M059J (cell line): ENCODE data around the gene TESK1. TPM values are rescaled to one million over a fixed set of nuclear protein-coding genes. Genes with fewer than 3 reads are reported as not detected.
A peak's percentile ranks its signal among the peaks of the same experiment; 100 is the strongest.

Source experiments
- DNase-seq: peaks from one replicate; pipeline ENCODE4 v3.0.0-alpha.2; 2012; ENCODE audit warnings: low read depth
- total RNA-seq: library from RNA; depleted of rRNA; stranded (reverse); fragments of >200 nt; shearing (Covaris generic); gene quantifications from 2 replicates; pipeline ENCODE4 v1.2.3, GENCODE V29; 2014; rRNA removed

Gene TESK1, protein sequence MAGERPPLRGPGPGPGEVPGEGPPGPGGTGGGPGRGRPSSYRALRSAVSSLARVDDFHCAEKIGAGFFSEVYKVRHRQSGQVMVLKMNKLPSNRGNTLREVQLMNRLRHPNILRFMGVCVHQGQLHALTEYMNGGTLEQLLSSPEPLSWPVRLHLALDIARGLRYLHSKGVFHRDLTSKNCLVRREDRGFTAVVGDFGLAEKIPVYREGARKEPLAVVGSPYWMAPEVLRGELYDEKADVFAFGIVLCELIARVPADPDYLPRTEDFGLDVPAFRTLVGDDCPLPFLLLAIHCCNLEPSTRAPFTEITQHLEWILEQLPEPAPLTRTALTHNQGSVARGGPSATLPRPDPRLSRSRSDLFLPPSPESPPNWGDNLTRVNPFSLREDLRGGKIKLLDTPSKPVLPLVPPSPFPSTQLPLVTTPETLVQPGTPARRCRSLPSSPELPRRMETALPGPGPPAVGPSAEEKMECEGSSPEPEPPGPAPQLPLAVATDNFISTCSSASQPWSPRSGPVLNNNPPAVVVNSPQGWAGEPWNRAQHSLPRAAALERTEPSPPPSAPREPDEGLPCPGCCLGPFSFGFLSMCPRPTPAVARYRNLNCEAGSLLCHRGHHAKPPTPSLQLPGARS
- 7.1 and 11.0 TPM in 2 replicates for total RNA-seq

- DNase-seq, result peak; percentile 80
Observed at GRCh38 chr9:35604578-35605350, at the start of gene TESK1. Gene TESK1 (plus strand): TSS chr9:35605262. CDS start chr9:35605620, 358 bp downstream.

GRCh38 chr9:35555881-35556280, 49.2 kb upstream of the TESK1 start:
- DNase-seq, result no peak

DNA sequence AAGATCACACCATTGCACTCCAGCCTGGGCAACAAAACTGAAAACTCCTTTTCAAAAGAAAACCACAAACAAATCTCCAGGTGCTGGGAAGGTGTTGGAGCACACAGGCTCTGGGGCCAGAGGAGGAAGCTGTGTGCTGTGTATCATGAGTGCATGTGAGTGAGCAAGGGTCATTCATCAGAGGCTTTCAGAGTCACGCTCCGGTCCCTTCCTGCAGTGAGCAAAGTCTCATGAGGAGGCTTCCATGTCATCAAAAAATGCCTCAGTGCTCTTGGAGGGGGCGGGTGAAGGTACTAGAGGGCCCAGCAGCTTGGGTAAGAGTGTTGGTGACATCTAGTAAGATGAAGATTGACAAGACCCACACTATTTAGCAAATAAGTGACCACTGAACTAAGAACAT, 48.3 kb upstream of the TESK1 start:
- DNase-seq, result no peak

DNA sequence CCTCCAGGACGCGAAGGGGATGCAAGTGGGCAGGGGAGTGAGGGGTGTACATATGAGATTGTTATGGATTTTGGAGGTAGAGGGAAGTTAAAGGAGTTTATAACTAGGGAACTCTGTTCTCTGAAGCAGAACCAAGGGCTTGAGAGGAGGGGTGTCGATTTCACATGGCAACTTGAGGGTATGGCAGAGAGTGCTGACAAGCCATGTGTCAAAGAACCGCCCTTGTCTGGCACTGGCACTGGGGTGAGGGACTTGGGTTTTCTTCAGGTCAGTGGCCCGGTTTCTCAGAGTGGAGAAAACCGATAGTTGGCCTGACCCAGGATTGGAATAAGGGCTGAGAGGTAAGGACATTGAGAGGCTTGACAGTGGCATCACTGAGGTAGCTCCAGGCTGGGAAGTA, 47.7 kb upstream of the TESK1 start:
- DNase-seq, result no peak

DNA sequence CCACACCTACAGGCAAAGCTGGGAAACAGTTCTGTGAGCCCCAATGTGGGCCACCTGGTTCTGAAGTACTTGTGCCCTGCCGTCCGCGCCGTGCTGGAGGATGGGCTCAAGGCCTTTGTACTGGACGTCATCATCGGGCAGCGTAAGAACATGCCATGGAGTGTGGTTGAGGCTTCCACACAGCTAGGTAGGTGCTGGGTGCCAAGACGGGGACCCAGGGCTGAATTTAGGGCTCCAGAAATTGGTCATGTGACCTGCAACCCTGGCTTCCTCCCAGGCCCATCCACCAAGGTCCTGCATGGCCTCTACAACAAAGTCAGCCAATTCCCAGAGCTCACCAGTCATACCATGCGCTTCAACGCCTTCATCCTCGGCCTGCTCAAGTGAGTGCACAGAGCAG, 46.9 kb upstream of the TESK1 start:
- DNase-seq, result no peak

DNA sequence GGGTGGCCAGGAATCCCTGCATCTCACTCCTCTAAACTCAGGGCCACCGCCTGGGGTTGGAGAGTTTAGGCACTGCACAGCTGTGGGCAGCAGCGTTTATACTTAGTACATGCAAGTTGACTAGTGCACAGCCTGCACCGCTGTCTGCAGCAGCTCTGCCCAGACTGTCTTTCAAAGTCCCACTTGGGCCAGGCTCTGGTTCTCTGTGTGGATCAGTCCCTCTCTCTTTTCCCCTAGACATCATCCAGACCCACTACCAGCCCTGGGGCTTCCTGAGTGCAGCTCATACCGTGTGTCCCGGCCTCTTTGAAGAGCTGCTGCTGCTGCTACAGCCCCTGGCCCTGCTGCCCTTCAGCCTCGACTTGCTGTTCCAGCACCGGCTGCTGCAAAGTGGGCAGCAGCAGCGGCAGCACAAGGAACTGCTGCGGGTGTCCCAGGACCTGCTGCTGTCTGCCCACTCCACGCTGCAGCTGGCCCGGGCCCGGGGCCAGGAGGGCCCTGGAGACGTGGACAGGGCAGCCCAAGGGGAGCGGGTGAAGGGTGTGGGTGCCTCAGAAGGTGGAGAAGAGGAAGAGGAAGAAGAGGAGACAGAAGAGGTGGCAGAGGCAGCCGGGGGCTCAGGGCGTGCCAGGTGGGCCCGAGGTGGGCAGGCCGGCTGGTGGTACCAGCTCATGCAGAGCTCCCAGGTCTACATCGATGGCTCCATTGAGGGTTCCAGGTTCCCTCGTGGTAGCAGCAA, 45.1 kb upstream of the TESK1 start:
- DNase-seq, result no peak

GRCh38 chr9:35560625-35561337, 44.3 kb upstream of the TESK1 start:
- DNase-seq, result no peak

DNA sequence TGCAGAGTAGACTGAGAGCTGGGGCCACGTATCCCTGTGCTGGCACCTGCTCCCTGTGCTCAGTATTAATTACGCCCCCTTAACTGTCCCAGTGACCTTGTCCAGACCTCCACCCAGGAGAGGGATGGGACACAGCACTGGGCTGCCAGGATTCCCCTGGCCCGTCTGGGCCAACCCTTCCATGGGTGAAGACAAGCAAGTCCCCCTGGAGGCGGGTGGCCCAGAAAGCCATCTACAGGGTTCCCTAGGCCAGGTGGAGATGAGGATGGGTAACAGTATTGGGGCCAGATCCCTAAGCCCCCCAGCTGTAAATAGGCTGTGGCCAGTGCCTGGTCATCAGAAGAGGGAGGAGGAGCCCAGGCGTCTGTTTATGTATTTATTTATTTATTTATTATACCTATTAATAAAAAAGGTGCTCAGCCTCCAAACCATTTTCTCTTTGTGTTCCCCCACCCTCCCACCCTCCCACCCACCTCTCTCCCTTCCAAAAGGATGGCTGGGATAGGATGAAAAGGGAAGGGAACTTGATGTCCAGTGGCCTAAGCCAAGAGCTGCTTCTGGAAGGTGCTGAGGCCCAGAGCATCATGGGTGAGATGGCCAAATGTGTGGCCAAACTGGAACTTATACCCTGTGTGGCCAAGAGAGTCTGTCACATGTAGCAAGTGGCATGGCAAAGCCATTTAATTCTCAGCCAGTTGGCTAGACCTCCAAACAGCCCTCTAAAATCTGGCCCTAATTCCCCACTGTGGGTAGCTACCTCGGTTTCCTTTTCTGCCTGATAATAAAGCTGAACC, 43.4 kb upstream of the TESK1 start:
- no peak for DNase-seq

- DNase-seq, result peak; percentile 30
Observed at GRCh38 chr9:35562895-35563780, 41.9 kb upstream of the TESK1 start.

DNA sequence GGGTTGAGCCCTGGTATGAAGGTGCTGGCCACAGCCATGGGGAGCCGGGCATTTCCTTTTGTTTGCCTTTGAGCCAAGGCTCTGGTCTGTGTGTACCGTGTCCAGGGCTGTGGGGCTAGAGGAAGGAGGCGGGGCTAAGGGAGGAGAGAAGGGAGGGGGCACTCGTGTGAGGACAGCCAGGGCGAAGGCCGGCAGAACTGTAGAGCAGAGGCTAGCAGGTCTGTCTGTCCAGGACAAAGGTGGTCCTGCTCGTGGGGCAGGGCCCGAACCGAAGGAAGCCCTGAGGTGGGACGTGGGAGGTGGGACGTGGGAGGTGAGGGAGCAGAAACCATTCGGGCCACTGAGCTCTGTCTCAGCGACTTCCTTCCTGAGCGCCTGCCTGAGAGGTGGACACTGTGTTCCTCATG, 41.3 kb upstream of the TESK1 start:
- DNase-seq, result no peak

DNA sequence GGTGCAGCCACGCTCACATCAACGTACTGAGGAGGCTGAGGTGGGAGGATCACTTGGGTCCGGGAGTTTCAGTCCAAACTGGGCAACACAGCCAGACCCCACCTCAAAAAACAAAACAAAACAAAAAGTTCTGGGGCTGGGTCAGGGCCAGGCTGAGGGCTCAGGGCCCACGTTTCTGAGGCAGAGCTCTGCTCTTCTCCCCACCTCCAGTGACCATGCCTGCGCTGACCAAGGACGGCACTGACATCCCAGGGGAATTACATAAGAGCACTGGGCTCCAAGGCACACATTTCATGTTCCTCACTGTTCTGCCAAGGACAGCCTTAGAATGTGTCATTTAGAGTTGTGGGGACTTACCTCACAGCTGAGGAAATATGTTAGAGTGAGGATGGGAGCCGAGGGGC, 40.4 kb upstream of the TESK1 start:
- DNase-seq, result no peak

GRCh38 chr9:35566417-35566816, 38.6 kb upstream of the TESK1 start:
- peak; percentile 30 for DNase-seq

- DNase-seq, result no peak
Observed at GRCh38 chr9:35568196-35568595, 36.9 kb upstream of the TESK1 start.

- no peak for DNase-seq
Observed at GRCh38 chr9:35569206-35569605, 35.9 kb upstream of the TESK1 start.

- DNase-seq, result no peak
Observed at GRCh38 chr9:35570709-35571504, 34.2 kb upstream of the TESK1 start.

DNA sequence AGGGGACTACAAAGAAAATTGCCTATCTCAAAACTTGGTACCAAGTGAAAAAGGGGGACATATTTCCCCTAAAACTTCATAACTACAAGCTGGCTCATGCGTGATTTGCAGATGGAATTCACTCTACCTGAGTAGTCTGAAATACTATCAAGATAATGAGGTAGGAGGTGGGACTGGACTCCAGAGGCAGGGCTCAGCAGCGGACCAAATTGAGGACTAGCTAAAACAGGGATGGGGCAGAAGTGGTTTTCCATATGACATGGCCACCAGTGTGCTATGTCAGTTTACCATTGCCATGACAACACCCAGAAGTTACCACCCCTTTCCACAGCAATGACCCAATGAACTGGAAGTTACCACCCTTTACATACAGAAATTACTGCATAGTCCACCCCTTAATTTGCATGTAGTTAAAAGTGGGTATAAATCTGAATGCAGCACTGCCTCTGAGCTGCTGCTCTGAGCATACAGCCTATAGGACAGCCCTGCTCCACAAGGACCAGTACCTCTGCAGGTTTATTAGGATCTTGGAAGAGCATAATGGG, 30.4 kb upstream of the TESK1 start:
- DNase-seq, result no peak

DNA sequence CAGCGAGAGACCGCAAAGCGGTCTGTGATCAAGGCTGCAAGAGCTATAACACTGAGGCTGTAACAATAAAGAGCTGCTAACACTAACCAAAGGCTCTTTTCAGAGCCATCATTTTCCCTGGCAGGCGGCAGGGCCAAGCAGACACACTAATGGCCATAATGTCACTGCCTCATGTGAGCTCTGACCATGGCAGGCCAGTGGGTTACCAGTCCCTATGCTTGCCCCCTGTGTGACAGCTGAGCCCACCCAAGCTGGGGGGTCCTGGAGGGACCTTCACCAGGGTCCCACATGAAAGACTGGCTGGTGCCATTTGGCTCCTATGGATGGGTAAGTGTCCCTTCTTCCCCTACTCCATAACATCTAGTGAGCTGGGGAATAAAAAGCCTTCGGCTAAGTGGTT, 29.6 kb upstream of the TESK1 start:
- DNase-seq, result no peak

- DNase-seq, result peak; percentile 71
Observed at GRCh38 chr9:35577486-35577885, 27.6 kb upstream of the TESK1 start.
